ENCODE results near the gene CEP170.

- TF ChIP-seq CTCF (IDR thresholded peaks at IDR 0.05; ENCODE audit: poor library complexity) (no peak), EZH2phosphoT487 (IDR thresholded peaks at IDR 0.05; ENCODE audit: low read depth, severe bottlenecking, unreplicated experiment) (no peak), EZH2 (IDR thresholded peaks at IDR 0.05; ENCODE audit: borderline replicate concordance) (no peak)
These were observed 20.0 kb downstream of the CEP170 start for GRCh38 chr1:243234978-243235647.
